Cardiac muscle cell (in vitro differentiated cells and primary cell): ENCODE results near the gene CEP135. TPM values are rescaled to one million over a fixed set of nuclear protein-coding genes. Genes with fewer than 3 reads are reported as not detected.

Experiments used
- DNase-seq, 2 donors: peaks; one replicate each; pipeline versions ENCODE4 v3.0.0 to v3.0.0-alpha.2; 2010 to 2017; ENCODE audit warnings: low read depth in 1 of 2, low spot score in 1 of 2
- H3K27ac ChIP-seq: fragments of 200-600 bp; sonication (generic); 2 replicates; pipeline ENCODE4 v1.5.1; 2016
- H3K27me3 ChIP-seq: fragments of 200-600 bp; sonication (generic); 2 replicates; pipeline ENCODE4 v1.6.0; 2016; ENCODE audit warnings: control low read depth
- H3K36me3 ChIP-seq: fragments of 200-600 bp; sonication (generic); 2 replicates; pipeline ENCODE4 v1.5.1; 2016; ENCODE audit warnings: control low read depth
- H3K4me1 ChIP-seq: fragments of 200-600 bp; sonication (generic); 2 replicates; pipeline ENCODE4 v1.8.1; 2017; ENCODE audit warnings: low read depth, mild to moderate bottlenecking, mixed run types
- H3K4me3 ChIP-seq: fragments of 200-600 bp; sonication (generic); 2 replicates; pipeline ENCODE4 v1.5.1; 2016; ENCODE audit warnings: mild to moderate bottlenecking
- H3K9me3 ChIP-seq: fragments of 200-600 bp; sonication (generic); 2 replicates; pipeline ENCODE4 v1.5.1; 2017; ENCODE audit warnings: low read depth, mild to moderate bottlenecking, control low read depth
- CTCF ChIP-seq: IDR thresholded peaks from 2 replicates; pipeline ENCODE4 v1.5.1; 2012; ENCODE audit warnings: low read depth, mild to moderate bottlenecking, low read length
- polyA plus RNA-seq: library from polyadenylated mRNA; unstranded; fragments of >200 nt; fragmentation: Nextera tagmentation; extraction: Ambion mirVana; gene quantifications from 2 replicates; pipeline ENCODE4 v1.2.1, GENCODE V29; 2016
- total RNA-seq: library from RNA; depleted of rRNA; stranded (reverse); fragments of >200 nt; gene quantifications from 2 replicates; pipeline ENCODE4 v1.2.3, GENCODE V29; 2016

Gene CEP135, protein sequence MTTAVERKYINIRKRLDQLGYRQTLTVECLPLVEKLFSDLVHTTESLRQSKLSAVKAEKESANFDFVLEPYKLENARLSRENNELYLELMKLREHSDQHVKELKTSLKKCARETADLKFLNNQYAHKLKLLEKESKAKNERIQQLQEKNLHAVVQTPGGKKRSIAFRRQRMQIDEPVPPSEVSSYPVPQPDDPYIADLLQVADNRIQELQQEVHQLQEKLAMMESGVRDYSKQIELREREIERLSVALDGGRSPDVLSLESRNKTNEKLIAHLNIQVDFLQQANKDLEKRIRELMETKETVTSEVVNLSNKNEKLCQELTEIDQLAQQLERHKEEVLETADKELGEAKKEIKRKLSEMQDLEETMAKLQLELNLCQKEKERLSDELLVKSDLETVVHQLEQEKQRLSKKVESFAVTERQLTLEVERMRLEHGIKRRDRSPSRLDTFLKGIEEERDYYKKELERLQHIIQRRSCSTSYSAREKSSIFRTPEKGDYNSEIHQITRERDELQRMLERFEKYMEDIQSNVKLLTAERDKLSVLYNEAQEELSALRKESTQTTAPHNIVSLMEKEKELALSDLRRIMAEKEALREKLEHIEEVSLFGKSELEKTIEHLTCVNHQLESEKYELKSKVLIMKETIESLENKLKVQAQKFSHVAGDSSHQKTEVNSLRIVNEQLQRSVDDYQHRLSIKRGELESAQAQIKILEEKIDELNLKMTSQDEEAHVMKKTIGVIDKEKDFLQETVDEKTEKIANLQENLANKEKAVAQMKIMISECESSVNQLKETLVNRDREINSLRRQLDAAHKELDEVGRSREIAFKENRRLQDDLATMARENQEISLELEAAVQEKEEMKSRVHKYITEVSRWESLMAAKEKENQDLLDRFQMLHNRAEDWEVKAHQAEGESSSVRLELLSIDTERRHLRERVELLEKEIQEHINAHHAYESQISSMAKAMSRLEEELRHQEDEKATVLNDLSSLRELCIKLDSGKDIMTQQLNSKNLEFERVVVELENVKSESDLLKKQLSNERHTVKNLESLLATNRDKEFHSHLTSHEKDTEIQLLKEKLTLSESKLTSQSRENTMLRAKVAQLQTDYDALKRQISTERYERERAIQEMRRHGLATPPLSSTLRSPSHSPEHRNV
- total RNA-seq (2.4 and 5.5 TPM in 2 replicates), polyA plus RNA-seq (4.4 and 4.5 TPM in 2 replicates)

- Histone ChIP-seq H3K27ac (peak within 1 kb of the TSS; percentile 83), H3K4me1 (peaks cover 14% of the 10 kb centered on the region), H3K36me3 (no peaks in the 10 kb centered on the region), H3K27me3 (no peaks in the 10 kb centered on the region), H3K4me3 (peak within 1 kb of the TSS; percentile 66), H3K9me3 (no peaks in the 10 kb centered on the region)
- DNase-seq: peak; percentile 97 to 98
- TF ChIP-seq CTCF: peak; percentile 90
These were observed at the start of gene CEP135 for GRCh38 chr4:55948726-55949481. Gene CEP135 (plus strand): TSS chr4:55948945. CDS start chr4:55952131, 3,186 bp downstream.

DNA sequence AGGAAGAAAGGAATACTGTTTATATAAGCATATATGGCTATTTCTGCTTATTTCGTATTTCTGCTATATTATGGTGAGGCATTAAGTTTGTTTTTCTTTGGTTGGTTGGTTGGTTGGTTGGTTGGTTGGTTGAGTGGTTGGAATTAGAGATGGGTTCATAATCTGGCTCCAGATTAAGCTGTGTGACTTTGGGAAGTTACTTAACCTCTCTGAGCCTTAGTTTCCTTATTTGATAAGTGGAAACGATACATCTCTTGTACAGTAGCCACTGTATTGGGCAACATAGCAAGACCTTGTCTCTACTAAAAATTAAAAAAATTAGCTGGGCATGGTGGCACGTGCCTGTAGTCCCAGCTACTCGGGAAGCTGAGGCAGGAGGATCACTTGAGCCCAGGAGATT is 46.1 kb upstream of the CEP135 start:
- Histone ChIP-seq H3K36me3 (peaks cover 20% of the 10 kb centered on the region), H3K27me3 (no peaks in the 10 kb centered on the region), H3K4me1 (no peaks in the 10 kb centered on the region), H3K9me3 (no peaks in the 10 kb centered on the region), H3K27ac (no peak overlapping the region), H3K4me3 (no peak overlapping the region)
- no peak for TF ChIP-seq CTCF
- no peak for DNase-seq

DNA sequence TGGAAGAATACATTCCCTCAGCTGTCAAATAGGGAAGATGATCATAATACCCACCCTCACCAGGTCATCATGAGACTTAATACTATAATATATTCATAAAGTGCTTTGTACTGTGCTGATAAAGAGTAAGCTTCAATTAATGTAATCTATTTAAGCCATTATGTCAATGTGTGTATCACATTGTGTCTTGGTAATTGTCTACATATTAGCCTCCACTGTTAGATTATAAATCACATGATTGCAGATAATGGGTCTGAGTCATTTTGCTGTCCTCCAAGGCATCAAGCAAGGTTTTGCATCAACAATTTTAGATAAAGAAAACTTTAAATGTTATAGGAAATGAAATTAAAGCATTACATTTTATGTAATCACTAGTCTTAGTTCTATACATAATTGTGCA is 45.2 kb upstream of the CEP135 start:
- Histone ChIP-seq H3K27ac (no peak overlapping the region), H3K4me1 (no peaks in the 10 kb centered on the region), H3K36me3 (peaks cover 20% of the 10 kb centered on the region), H3K27me3 (no peaks in the 10 kb centered on the region), H3K4me3 (no peak overlapping the region), H3K9me3 (no peaks in the 10 kb centered on the region)
- DNase-seq: no peak
- no peak for TF ChIP-seq CTCF

DNA sequence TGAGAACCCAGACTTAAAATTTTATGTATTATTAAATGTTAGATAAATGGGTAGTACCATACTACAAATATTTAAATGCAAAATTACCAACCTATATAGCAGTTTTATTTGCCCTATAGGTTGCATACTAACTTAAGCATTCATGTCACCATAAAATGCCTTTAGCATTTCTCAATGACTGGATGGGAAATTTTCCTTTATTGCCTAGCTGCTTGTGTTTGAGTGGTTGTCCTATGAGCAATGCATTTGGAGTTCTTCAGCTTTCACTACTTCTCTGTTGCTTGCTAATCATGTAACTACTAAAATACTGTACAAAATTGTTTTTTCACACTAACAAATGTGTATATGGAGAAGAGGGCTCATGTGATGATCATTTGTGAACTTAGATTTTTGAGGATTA is 44.2 kb upstream of the CEP135 start:
- Histone ChIP-seq H3K9me3 (no peaks in the 10 kb centered on the region), H3K4me1 (no peaks in the 10 kb centered on the region), H3K4me3 (no peak overlapping the region), H3K27ac (no peak overlapping the region), H3K36me3 (peaks cover 20% of the 10 kb centered on the region), H3K27me3 (no peaks in the 10 kb centered on the region)
- no peak for TF ChIP-seq CTCF
- no peak for DNase-seq

DNA sequence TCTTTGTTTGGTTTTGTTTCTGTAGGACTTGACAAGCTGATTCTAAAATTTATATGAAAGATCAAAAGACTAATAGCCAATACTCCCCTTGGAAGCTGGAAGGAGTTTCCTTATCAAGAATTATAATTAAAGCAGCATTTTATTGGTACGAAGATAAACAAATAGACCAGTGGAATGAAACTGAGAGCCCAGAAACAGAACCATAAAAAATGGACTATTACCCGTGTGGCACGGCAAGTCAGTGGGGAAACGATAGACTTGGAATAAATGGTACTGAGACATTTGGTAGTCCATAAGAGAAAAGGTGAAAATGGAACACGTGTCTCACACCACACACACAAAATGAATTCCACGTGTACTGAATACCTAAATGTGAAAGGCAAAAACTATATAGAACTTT is 42.4 kb upstream of the CEP135 start:
- no peaks in the 10 kb centered on the region for H3K9me3 ChIP-seq
- peaks cover 14% of the 10 kb centered on the region for H3K36me3 ChIP-seq
- H3K27ac ChIP-seq: no peak overlapping the region
- H3K4me1 ChIP-seq: no peaks in the 10 kb centered on the region
- H3K4me3 ChIP-seq: no peak overlapping the region
- DNase-seq: no peak
- H3K27me3 ChIP-seq: no peaks in the 10 kb centered on the region
- TF ChIP-seq CTCF: no peak
